HepG2 (cell line): ENCODE results near the gene CCDC178. TPM values are rescaled to one million over a fixed set of nuclear protein-coding genes. Genes with fewer than 3 reads are reported as not detected.

Experiments used
- ATAC-seq: fragments of 200-7000 bp; cut with Tn5 transposase; 3 replicates; pipeline ENCODE4 v1.9.1; 2020; ENCODE audit warnings: mild to moderate bottlenecking, moderate library complexity
- BruUV-seq: library from RNA; stranded (reverse); fragments of 400-500 nt; replicated peaks from 2 replicates; lab custom pipeline; 2021; lab: Mats Ljungman, UMichigan
- CTCF ChIA-PET: fragments of 300-600 bp; formaldehyde crosslinking; extraction: SDS; loops from one replicate; lab custom pipeline; 2021; ENCODE audit warnings: low total read pairs, inconsistent platforms, low intra/inter-chr PET ratio; lab: Yijun Ruan, JAX
- POLR2A ChIA-PET: fragments of 350-600 bp; sonication (Branson Sonifier 250); formaldehyde crosslinking; loops from one replicate; lab custom pipeline; 2020; ENCODE audit warnings: antibody characterized with exemption, inconsistent platforms; lab: Yijun Ruan, JAX
- DNase-seq: peaks from one replicate; pipeline ENCODE4 v3.0.0-alpha.2; 2015; ENCODE audit warnings: low spot score
- FAIRE-seq: peaks from 3 replicates; lab custom pipeline; 2011; peaks lifted over from hg19 to GRCh38; lab: Jason Lieb, UNC
- H2AFZ ChIP-seq: one replicate; pipeline ENCODE4 v1.6.1; 2011; ENCODE audit warnings: low read length, inconsistent platforms
- H3K27ac ChIP-seq: fragments of 300-600 bp; 3 replicates; pipeline ENCODE4 v1.8.0; 2011; ENCODE audit warnings: mixed run types, mild to moderate bottlenecking, mixed read lengths, low read length, inconsistent platforms; ENCODE audit not compliant: insufficient read depth; ENCODE audit errors: extremely low read length
- H3K27me3 ChIP-seq, 2 experiments: fragments of 200-600 bp in 1 of 2; 2 replicates in 1 of 2; 3 replicates in 1 of 2; pipeline versions ENCODE4 v1.6.0 to v1.8.0; 2011; ENCODE audit warnings: low read length in 2 of 2, mild to moderate bottlenecking in 2 of 2, moderate library complexity in 2 of 2, inconsistent platforms in 1 of 2; ENCODE audit not compliant: insufficient read depth in 2 of 2, control insufficient read depth in 1 of 2
- H3K36me3 ChIP-seq, 2 experiments: fragments of 200-600 bp in 1 of 2; replicated peaks in 1 of 2; 2 replicates in 1 of 2; 3 replicates in 1 of 2; pipeline versions ENCODE4 v1.5.1 to v1.8.0; 2011; ENCODE audit warnings: low read length in 2 of 2, inconsistent platforms in 1 of 2; ENCODE audit not compliant: insufficient read depth in 2 of 2, control insufficient read depth in 1 of 2
- H3K4me1 ChIP-seq: 2 replicates; pipeline ENCODE4 v1.5.1; 2012; ENCODE audit warnings: low read length, inconsistent platforms; ENCODE audit not compliant: insufficient read depth
- H3K4me2 ChIP-seq: 2 replicates; pipeline ENCODE4 v1.6.0; 2011; ENCODE audit warnings: low read depth, low read length, inconsistent platforms
- H3K4me3 ChIP-seq, 3 experiments: fragments of 200-600 bp in 1 of 3; sonication (generic), shearing (Covaris generic) in 1 of 3; replicated peaks in 1 of 3; 2 replicates each; pipeline ENCODE4 v1.5.1; 2011 to 2016; ENCODE audit warnings: low read length in 3 of 3, inconsistent platforms in 2 of 3, low read depth in 2 of 3, mild to moderate bottlenecking in 2 of 3, control low read depth in 1 of 3, mixed read lengths in 1 of 3; ENCODE audit not compliant: insufficient read depth in 1 of 3
- H3K79me2 ChIP-seq: one replicate; pipeline ENCODE4 v1.6.1; 2011; ENCODE audit warnings: low read length, inconsistent platforms; ENCODE audit not compliant: insufficient read depth
- H3K9ac ChIP-seq: 2 replicates; pipeline ENCODE4 v1.6.0; 2011; ENCODE audit warnings: mild to moderate bottlenecking, low read depth, low read length, inconsistent platforms; ENCODE audit not compliant: insufficient read depth
- H3K9me3 ChIP-seq: 2 replicates; pipeline ENCODE4 v1.5.1; 2012; ENCODE audit warnings: mild to moderate bottlenecking, low read length
- H4K20me1 ChIP-seq: 2 replicates; pipeline ENCODE4 v1.6.0; 2011; ENCODE audit warnings: inconsistent platforms, mild to moderate bottlenecking, low read length, moderate library complexity; ENCODE audit not compliant: insufficient read depth
- PBX2 ChIP-seq: IDR thresholded peaks from 2 replicates; pipeline ENCODE4 v1.6.1; 2016; ENCODE audit warnings: control low read depth
- STAG1 ChIP-seq: sonication (generic); formaldehyde crosslinking; IDR thresholded peaks from 2 replicates; pipeline ENCODE4 v1.4.0; 2020; ENCODE audit warnings: missing genetic modification reagents
- XBP1 ChIP-seq: sonication (generic); formaldehyde crosslinking; IDR thresholded peaks from 2 replicates; pipeline ENCODE4 v1.5.0; 2020; ENCODE audit warnings: missing genetic modification reagents
- ZFP37 ChIP-seq: sonication (generic); formaldehyde crosslinking; IDR thresholded peaks from 2 replicates; pipeline ENCODE4 v1.4.0; 2020; ENCODE audit warnings: missing genetic modification reagents, borderline replicate concordance
- ZNF567 ChIP-seq: sonication (generic); formaldehyde crosslinking; IDR thresholded peaks from 2 replicates; pipeline ENCODE4 v1.8.1; 2023; ENCODE audit warnings: mild to moderate bottlenecking, missing genetic modification reagents, borderline replicate concordance
- ZNF574 ChIP-seq: sonication (generic); formaldehyde crosslinking; IDR thresholded peaks from 2 replicates; pipeline ENCODE4 v1.4.0; 2020; ENCODE audit warnings: missing genetic modification reagents
- ZNF598 ChIP-seq: sonication (generic); formaldehyde crosslinking; IDR thresholded peaks from 2 replicates; pipeline ENCODE4 v1.5.1; 2020; ENCODE audit warnings: mild to moderate bottlenecking, missing genetic modification reagents, borderline replicate concordance
- ZNF670 ChIP-seq: sonication (generic); formaldehyde crosslinking; IDR thresholded peaks from 2 replicates; pipeline ENCODE4 v1.8.0; 2022; ENCODE audit warnings: mild to moderate bottlenecking, missing genetic modification reagents, borderline replicate concordance
- ZNF691 ChIP-seq: sonication (generic); formaldehyde crosslinking; IDR thresholded peaks from 2 replicates; pipeline ENCODE4 v1.4.0; 2020; ENCODE audit warnings: missing genetic modification reagents, low read depth, mild to moderate bottlenecking, borderline replicate concordance
- ZNF703 ChIP-seq: sonication (generic); formaldehyde crosslinking; IDR thresholded peaks from 2 replicates; pipeline ENCODE4 v1.5.1; 2020; ENCODE audit warnings: missing genetic modification reagents, mild to moderate bottlenecking, moderate library complexity, borderline replicate concordance
- ZSCAN30 ChIP-seq: sonication (generic); formaldehyde crosslinking; IDR thresholded peaks from 2 replicates; pipeline ENCODE4 v1.5.0; 2020; ENCODE audit warnings: mild to moderate bottlenecking, missing genetic modification reagents
- WGBS: methylation state at CpG from one replicate; pipeline ENCODE4 v1.1.6; 2017; ENCODE audit warnings: low lambda C conversion rate; 5-methylcytosine and 5-hydroxymethylcytosine counted together
- in situ Hi-C: cut with HindIII; loops from 2 replicates; pipeline ENCODE4 v1.10.0; 2017; ENCODE audit warnings: low pct_unique_long_range_greater_than_20kb; ENCODE audit not compliant: extremely low pct_ligation_motif_present
- intact Hi-C: fragments of 100-400 bp; cut with micrococcal nuclease; formaldehyde crosslinking; loops from one replicate; pipeline ENCODE4 v1.10.0; 2022; ENCODE audit not compliant: unreplicated experiment
- polyA plus RNA-seq, 8 experiments: library from polyadenylated mRNA; depleted of rRNA in 3 of 8; stranded (reverse) in 7 of 8; unstranded in 1 of 8; fragments of >200 nt; fragmentation: Illumina TruSeq in 4 of 8; extraction: Trizol in 4 of 8; gene quantifications; 2 replicates each; pipeline versions ENCODE4 v1.2.1 to v1.2.3, GENCODE V29; 2011 to 2016; ENCODE audit warnings: low read depth in 4 of 8, missing spikeins in 1 of 8, mixed read lengths in 1 of 8; ENCODE audit not compliant: insufficient read depth in 1 of 8
- total RNA-seq, 5 experiments: library from RNA; depleted of rRNA; stranded (reverse); fragments of >200 nt; fragmentation: Illumina TruSeq; extraction: Trizol; gene quantifications; 2 replicates each; pipeline ENCODE4 v1.2.3, GENCODE V29; 2016; ENCODE audit warnings: low read depth in 1 of 5

The CCDC178 gene
- total and polyA plus RNA-seq, 2 of the 13 experiments (the other 11 are each of a cell fraction or from before 2014, with no cell fraction given), result not detected

GRCh38 chr18:32907648-32908423 lies 532.7 kb downstream of the CCDC178 start:
- no peak overlapping the region for H2AFZ ChIP-seq
- no peaks in the 10 kb centered on the region for H3K9me3 ChIP-seq
- ChIA-PET POLR2A (no interaction called here), CTCF (no interaction called here)
- no peaks in the 10 kb centered on the region for H4K20me1 ChIP-seq
- H3K9ac ChIP-seq, result no peak overlapping the region
- H3K27ac ChIP-seq, result no peak overlapping the region
- 62% methylated on average over 12 of the region's 12 CpGs for WGBS
- DNase-seq (no peak), FAIRE-seq (no peak), ATAC-seq (no peak)
- TF ChIP-seq ZFP37 (CRISPR knock-in tag) (no peak), PBX2 (no peak), ZSCAN30 (no peak), STAG1 (CRISPR knock-in tag) (no peak), ZNF691 (no peak), ZNF670 (no peak), ZNF703 (CRISPR knock-in tag) (no peak), XBP1 (no peak), ZNF598 (CRISPR knock-in tag) (no peak), ZNF567 (CRISPR knock-in tag) (no peak), ZNF574 (CRISPR knock-in tag) (no peak)
- no peaks in the 10 kb centered on the region for H3K79me2 ChIP-seq
- H3K27me3 ChIP-seq, result peaks cover 0 to 19% of the 10 kb centered on the region in 2 experiments; a peak in 2 of 5 replicates
- H3K4me1 ChIP-seq, result peaks cover 27% of the 10 kb centered on the region
- intact Hi-C loops (no loop called here), in situ Hi-C loops (no loop called here)
- BruUV-seq, result no TSS peak
- H3K36me3 ChIP-seq, result no peaks in the 10 kb centered on the region
- no peak overlapping the region for H3K4me2 ChIP-seq
- H3K4me3 ChIP-seq, result no peak overlapping the region
